ENCODE results near the gene APBA1. TPM values are rescaled to one million over a fixed set of nuclear protein-coding genes. Genes with fewer than 3 reads are reported as not detected.
"Not testable (repeated sequence)": the region's sequence is repeated elsewhere in the genome, so short reads cannot be mapped to it uniquely, and the experiment has no call there.

The APBA1 gene
- polyA plus RNA-seq, 3 donors = 1.6 TPM; not detected in 2

DNA sequence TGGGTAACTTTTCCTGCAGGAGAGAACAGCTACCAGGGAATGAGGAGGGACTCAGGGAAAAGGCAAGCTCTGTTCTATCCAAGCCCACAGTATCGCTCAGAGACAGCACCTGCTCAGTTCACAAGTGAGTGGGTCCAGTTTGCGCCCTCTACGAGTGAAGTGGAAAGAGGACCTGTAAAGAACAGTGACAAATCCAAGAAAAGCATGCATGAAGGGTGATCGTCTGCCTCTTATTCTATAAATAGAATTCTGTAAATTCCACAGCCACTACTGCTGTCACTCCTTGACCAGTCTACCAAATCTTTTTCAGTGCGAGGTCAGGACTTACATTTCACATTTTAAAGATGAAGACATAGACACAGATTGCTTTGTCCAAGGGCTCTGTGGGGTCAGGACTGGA lies 229.7 kb downstream of the APBA1 start:
- H3K27me3 Mint-ChIP-seq (ENCODE audit: low read depth in 3 of 3) = peaks cover 3 to 8% (median 4%) of the 10 kb centered on the region in 3 donors
- H3K79me2 ChIP-seq (ENCODE audit: insufficient read depth, low read length) = no peaks in the 10 kb centered on the region
- no peak overlapping the region for H3K4me2 ChIP-seq (replicated peaks; ENCODE audit: extremely low read depth, low read length, poor library complexity, severe bottlenecking)
- H3K4me3 Mint-ChIP-seq = no peak overlapping the region
- intact Hi-C loops (cut with micrococcal nuclease) = no loop called here
- H3K9me3 Mint-ChIP-seq = peaks cover 0 to 9% (median 0%) of the 10 kb centered on the region in 7 donors
- H4K20me1 ChIP-seq (ENCODE audit: insufficient read depth, low read length) = no peaks in the 10 kb centered on the region
- no peak for DNase-seq
- H3K9me3 ChIP-seq (replicated peaks in 1 of 2; ENCODE audit: control insufficient read depth in 1 of 2, insufficient read depth in 1 of 2, low read length in 2 of 2) = no peaks in the 10 kb centered on the region
- no peak overlapping the region for H3K27ac ChIP-seq (ENCODE audit: low read depth in 1 of 2, low read length in 2 of 2)
- TF ChIP-seq, protein P1, sequence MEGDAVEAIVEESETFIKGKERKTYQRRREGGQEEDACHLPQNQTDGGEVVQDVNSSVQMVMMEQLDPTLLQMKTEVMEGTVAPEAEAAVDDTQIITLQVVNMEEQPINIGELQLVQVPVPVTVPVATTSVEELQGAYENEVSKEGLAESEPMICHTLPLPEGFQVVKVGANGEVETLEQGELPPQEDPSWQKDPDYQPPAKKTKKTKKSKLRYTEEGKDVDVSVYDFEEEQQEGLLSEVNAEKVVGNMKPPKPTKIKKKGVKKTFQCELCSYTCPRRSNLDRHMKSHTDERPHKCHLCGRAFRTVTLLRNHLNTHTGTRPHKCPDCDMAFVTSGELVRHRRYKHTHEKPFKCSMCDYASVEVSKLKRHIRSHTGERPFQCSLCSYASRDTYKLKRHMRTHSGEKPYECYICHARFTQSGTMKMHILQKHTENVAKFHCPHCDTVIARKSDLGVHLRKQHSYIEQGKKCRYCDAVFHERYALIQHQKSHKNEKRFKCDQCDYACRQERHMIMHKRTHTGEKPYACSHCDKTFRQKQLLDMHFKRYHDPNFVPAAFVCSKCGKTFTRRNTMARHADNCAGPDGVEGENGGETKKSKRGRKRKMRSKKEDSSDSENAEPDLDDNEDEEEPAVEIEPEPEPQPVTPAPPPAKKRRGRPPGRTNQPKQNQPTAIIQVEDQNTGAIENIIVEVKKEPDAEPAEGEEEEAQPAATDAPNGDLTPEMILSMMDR (IDR thresholded peaks at IDR 0.05) = no peak
- H3K9ac ChIP-seq (ENCODE audit: insufficient read depth, low read length, poor library complexity, severe bottlenecking) = no peak overlapping the region
- WGBS (ENCODE audit: insufficient coverage) = 89% methylated on average over 3 of the region's 5 CpGs
- no peak overlapping the region for H2AFZ ChIP-seq (ENCODE audit: insufficient read depth, low read depth, low read length, poor library complexity, severe bottlenecking)
- H3K4me1 Mint-ChIP-seq = no peaks in the 10 kb centered on the region
- H3K27me3 ChIP-seq (ENCODE audit: control insufficient read depth in 2 of 2, insufficient read depth in 2 of 2, low read length in 2 of 2) = peaks cover 0 to 2% of the 10 kb centered on the region in 2 donors
- H3K36me3 Mint-ChIP-seq = no peaks in the 10 kb centered on the region
- H3K27ac Mint-ChIP-seq = no peak overlapping the region
- no peaks in the 10 kb centered on the region for H3K36me3 ChIP-seq (replicated peaks in 1 of 2; ENCODE audit: control insufficient read depth in 1 of 2, insufficient read depth in 2 of 2, low read length in 2 of 2)
- no peaks in the 10 kb centered on the region for H3K4me1 ChIP-seq (ENCODE audit: control insufficient read depth in 1 of 2, insufficient read depth in 2 of 2, low read length in 2 of 2)
- no peak overlapping the region for H3K4me3 ChIP-seq (replicated peaks in 1 of 3; ENCODE audit: low read depth in 2 of 3, low read length in 3 of 3)

DNA sequence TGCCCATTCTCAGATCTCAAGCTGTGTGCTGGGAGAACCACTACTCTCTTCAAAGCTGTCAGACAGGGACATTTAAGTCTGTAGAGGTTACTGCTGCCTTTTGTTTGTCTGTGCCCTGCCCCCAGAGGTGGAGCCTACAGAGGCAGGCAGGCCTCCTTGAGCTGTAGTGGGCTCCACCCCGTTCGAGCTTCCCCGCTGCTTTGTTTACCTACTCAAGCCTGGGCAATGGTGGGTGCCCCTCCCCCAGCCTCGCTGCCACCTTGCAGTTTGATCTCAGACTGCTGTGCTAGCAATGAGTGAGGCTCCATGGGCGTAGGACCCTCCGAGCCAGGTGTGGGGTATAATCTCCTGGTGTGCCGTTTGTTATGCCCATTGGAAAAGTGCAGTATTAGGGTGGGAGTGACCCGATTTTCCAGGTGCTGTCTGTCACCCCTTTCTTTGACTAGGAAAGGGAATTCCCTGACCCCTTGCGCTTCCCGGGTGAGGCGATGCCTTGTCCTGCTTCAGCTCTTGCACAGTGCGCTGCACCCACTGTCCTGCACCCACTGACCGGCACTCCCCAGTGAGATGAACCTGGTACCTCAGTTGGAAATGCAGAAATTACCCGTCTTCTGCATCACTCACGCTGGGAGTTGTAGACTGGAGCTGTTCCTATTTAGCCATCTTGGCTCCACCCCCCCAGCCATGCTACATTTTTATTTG lies 231.8 kb downstream of the APBA1 start:
- H3K79me2 ChIP-seq (ENCODE audit: insufficient read depth, low read length); DNase-seq; intact Hi-C loops (cut with micrococcal nuclease); H3K27me3 ChIP-seq (ENCODE audit: control insufficient read depth in 2 of 2, insufficient read depth in 2 of 2, low read length in 2 of 2); H3K9ac ChIP-seq (ENCODE audit: insufficient read depth, low read length, poor library complexity, severe bottlenecking); H3K27ac ChIP-seq (ENCODE audit: low read depth in 1 of 2, low read length in 2 of 2); H3K36me3 Mint-ChIP-seq; H3K27me3 Mint-ChIP-seq (ENCODE audit: low read depth in 3 of 3); H3K4me3 ChIP-seq (replicated peaks in 1 of 3; ENCODE audit: low read depth in 2 of 3, low read length in 3 of 3); H3K4me2 ChIP-seq (replicated peaks; ENCODE audit: extremely low read depth, low read length, poor library complexity, severe bottlenecking); H3K9me3 ChIP-seq (replicated peaks in 1 of 2; ENCODE audit: control insufficient read depth in 1 of 2, insufficient read depth in 1 of 2, low read length in 2 of 2); H3K9me3 Mint-ChIP-seq; H3K36me3 ChIP-seq (replicated peaks in 1 of 2; ENCODE audit: control insufficient read depth in 1 of 2, insufficient read depth in 2 of 2, low read length in 2 of 2); H2AFZ ChIP-seq (ENCODE audit: insufficient read depth, low read depth, low read length, poor library complexity, severe bottlenecking); H3K4me1 Mint-ChIP-seq; H3K4me1 ChIP-seq (ENCODE audit: control insufficient read depth in 1 of 2, insufficient read depth in 2 of 2, low read length in 2 of 2); H4K20me1 ChIP-seq (ENCODE audit: insufficient read depth, low read length); H3K4me3 Mint-ChIP-seq; H3K27ac Mint-ChIP-seq: not testable (repeated sequence)
- 99% methylated on average over 8 of the region's 15 CpGs for WGBS (ENCODE audit: insufficient coverage)

DNA sequence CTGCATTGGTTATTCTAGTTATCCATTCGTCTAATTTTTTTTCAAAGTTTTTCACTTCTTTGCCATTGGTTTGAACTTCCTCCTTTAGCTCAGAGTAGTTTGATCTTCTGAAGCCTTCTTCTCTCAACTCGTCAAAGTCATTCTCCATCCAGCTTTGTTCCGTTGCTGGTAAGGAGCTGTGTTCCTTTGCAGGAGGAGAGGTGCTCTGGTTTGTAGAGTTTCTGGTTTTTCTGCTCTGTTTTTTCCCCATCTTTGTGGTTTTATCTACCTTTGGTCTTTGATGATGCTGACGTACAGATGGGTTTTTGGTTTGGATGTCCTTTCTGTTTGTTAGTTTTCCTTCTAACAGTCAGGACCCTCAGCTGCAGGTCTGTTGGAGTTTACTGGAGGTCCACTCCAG lies 232.5 kb downstream of the APBA1 start:
- H3K4me1 ChIP-seq (ENCODE audit: control insufficient read depth in 1 of 2, insufficient read depth in 2 of 2, low read length in 2 of 2); H2AFZ ChIP-seq (ENCODE audit: insufficient read depth, low read depth, low read length, poor library complexity, severe bottlenecking); H3K4me3 Mint-ChIP-seq; H3K27me3 ChIP-seq (ENCODE audit: control insufficient read depth in 2 of 2, insufficient read depth in 2 of 2, low read length in 2 of 2); H3K27ac Mint-ChIP-seq; H3K9me3 ChIP-seq (replicated peaks in 1 of 2; ENCODE audit: control insufficient read depth in 1 of 2, insufficient read depth in 1 of 2, low read length in 2 of 2); H3K4me2 ChIP-seq (replicated peaks; ENCODE audit: extremely low read depth, low read length, poor library complexity, severe bottlenecking); H3K9ac ChIP-seq (ENCODE audit: insufficient read depth, low read length, poor library complexity, severe bottlenecking); DNase-seq; H3K4me1 Mint-ChIP-seq; H3K4me3 ChIP-seq (replicated peaks in 1 of 3; ENCODE audit: low read depth in 2 of 3, low read length in 3 of 3); H4K20me1 ChIP-seq (ENCODE audit: insufficient read depth, low read length); H3K36me3 ChIP-seq (replicated peaks in 1 of 2; ENCODE audit: control insufficient read depth in 1 of 2, insufficient read depth in 2 of 2, low read length in 2 of 2); H3K27me3 Mint-ChIP-seq (ENCODE audit: low read depth in 3 of 3); H3K27ac ChIP-seq (ENCODE audit: low read depth in 1 of 2, low read length in 2 of 2); intact Hi-C loops (cut with micrococcal nuclease); H3K79me2 ChIP-seq (ENCODE audit: insufficient read depth, low read length); H3K9me3 Mint-ChIP-seq; H3K36me3 Mint-ChIP-seq: not testable (repeated sequence)
- no CpG with 5 or more reads among the region's 4 CpGs for WGBS (ENCODE audit: insufficient coverage)
